ENCODE data around the gene GNGT1.
"Not testable (repeated sequence)": the region's sequence is repeated elsewhere in the genome, so short reads cannot be mapped to it uniquely, and the experiment has no call there.

Gene GNGT1

DNA sequence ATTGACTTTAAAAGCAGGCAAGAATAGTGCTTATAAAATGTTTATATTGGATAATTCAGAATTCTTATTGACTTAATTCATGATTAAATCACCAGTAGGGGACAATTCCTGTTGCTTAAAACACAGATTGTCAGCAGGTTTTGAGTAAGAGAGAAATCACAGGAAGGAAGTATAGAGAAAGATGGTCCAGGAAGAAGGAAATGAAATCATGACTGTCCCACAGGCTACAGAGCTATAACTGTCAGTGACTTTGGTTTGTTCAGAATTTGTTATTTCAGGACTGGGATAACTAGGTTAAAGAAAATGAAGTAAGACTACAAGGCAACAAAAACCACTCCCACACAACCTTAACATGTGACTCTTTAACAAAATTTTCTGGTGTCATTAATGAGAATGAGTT lies 6.8 kb downstream of the GNGT1 start:
- Histone ChIP-seq H4K8ac (ENCODE audit: low read length) (no peak overlapping the region), H3K18ac (ENCODE audit: low read depth in 1 of 2, low read length in 2 of 2) (no peak overlapping the region), H4K91ac (ENCODE audit: low read length) (no peak overlapping the region), H2BK120ac (ENCODE audit: low read depth, low read length) (no peak overlapping the region), H3K27ac (ENCODE audit: low read length, poor library complexity, severe bottlenecking) (no peak overlapping the region), H3K36me3 (ENCODE audit: control insufficient read depth in 1 of 2, insufficient read depth in 2 of 2, low read depth in 1 of 2, low read length in 2 of 2) (no peaks in the 10 kb centered on the region), H3K23ac (ENCODE audit: low read length in 2 of 2) (no peak overlapping the region), H3K9ac (ENCODE audit: low read length) (no peak overlapping the region), H3K27me3 (ENCODE audit: control insufficient read depth in 1 of 2, insufficient read depth in 1 of 2, low read length in 2 of 2) (no peaks in the 10 kb centered on the region), H2BK12ac (ENCODE audit: low read length in 2 of 2) (no peak overlapping the region), H3K4me2 (ENCODE audit: low read length, poor library complexity, severe bottlenecking) (no peak overlapping the region), H2BK15ac (ENCODE audit: low read depth, poor library complexity, severe bottlenecking) (no peak overlapping the region), H2AFZ (ENCODE audit: low read depth, low read length) (no peak overlapping the region), H3K79me1 (replicated peaks; ENCODE audit: low read length, poor library complexity, severe bottlenecking) (no peaks in the 10 kb centered on the region), H2AK5ac (ENCODE audit: low read length, severe bottlenecking) (no peak overlapping the region), H3K4me1 (ENCODE audit: control insufficient read depth, insufficient read depth, low read depth, low read length) (no peaks in the 10 kb centered on the region), H3K4ac (ENCODE audit: low read depth in 1 of 2, low read length in 2 of 2) (no peak overlapping the region), H3K9me3 (ENCODE audit: control insufficient read depth, low read length) (no peaks in the 10 kb centered on the region), H3K4me3 (ENCODE audit: insufficient read depth in 1 of 2, low read depth in 1 of 2, low read length in 2 of 2) (no peak overlapping the region), H3K14ac (ENCODE audit: low read length in 2 of 2) (no peak overlapping the region), H2BK5ac (ENCODE audit: low read depth, low read length, poor library complexity, severe bottlenecking) (no peak overlapping the region)
- DNase-seq, result no peak

DNA sequence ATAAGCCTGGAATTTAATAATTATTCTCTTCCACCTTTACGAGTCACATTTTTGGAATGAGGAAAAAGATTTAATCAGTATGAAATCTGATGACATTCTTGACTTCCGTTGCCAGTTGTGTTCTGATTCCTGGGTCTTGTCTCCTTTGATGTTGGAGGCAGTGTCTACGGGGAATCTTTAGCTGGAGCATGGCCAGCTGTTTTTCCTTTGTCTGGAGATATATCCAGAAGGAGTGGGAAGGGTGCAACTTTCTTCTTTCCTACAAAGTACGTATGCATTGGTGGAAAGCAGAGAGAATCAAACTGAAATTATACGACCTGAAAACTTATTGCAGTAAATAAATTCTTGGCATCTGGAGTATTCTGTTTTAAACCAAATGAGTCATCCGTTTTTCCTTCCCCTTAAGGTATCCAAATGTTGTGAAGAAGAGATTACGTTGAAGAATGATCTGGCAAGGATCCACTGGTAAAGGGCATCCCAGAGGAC lies 8.3 kb downstream of the GNGT1 start:
- Histone ChIP-seq H3K4me3 (ENCODE audit: insufficient read depth in 1 of 2, low read depth in 1 of 2, low read length in 2 of 2) (peak overlapping the region in 1 of 2 experiments; percentile 65), H3K79me1 (replicated peaks; ENCODE audit: low read length, poor library complexity, severe bottlenecking) (no peaks in the 10 kb centered on the region), H4K8ac (ENCODE audit: low read length) (no peak overlapping the region), H3K23ac (ENCODE audit: low read length in 2 of 2) (no peak overlapping the region), H3K27me3 (ENCODE audit: control insufficient read depth in 1 of 2, insufficient read depth in 1 of 2, low read length in 2 of 2) (no peaks in the 10 kb centered on the region), H2BK120ac (ENCODE audit: low read depth, low read length) (no peak overlapping the region), H3K9ac (ENCODE audit: low read length) (peak overlapping the region; percentile 47), H3K4me2 (ENCODE audit: low read length, poor library complexity, severe bottlenecking) (no peak overlapping the region), H3K36me3 (ENCODE audit: control insufficient read depth in 1 of 2, insufficient read depth in 2 of 2, low read depth in 1 of 2, low read length in 2 of 2) (no peaks in the 10 kb centered on the region), H3K4me1 (ENCODE audit: control insufficient read depth, insufficient read depth, low read depth, low read length) (no peaks in the 10 kb centered on the region), H3K9me3 (ENCODE audit: control insufficient read depth, low read length) (no peaks in the 10 kb centered on the region), H3K4ac (ENCODE audit: low read depth in 1 of 2, low read length in 2 of 2) (no peak overlapping the region), H2BK5ac (ENCODE audit: low read depth, low read length, poor library complexity, severe bottlenecking) (no peak overlapping the region), H3K14ac (ENCODE audit: low read length in 2 of 2) (no peak overlapping the region), H3K18ac (ENCODE audit: low read depth in 1 of 2, low read length in 2 of 2) (no peak overlapping the region), H2BK15ac (ENCODE audit: low read depth, poor library complexity, severe bottlenecking) (no peak overlapping the region), H2AK5ac (ENCODE audit: low read length, severe bottlenecking) (no peak overlapping the region), H2BK12ac (ENCODE audit: low read length in 2 of 2) (no peak overlapping the region), H2AFZ (ENCODE audit: low read depth, low read length) (no peak overlapping the region), H4K91ac (ENCODE audit: low read length) (no peak overlapping the region), H3K27ac (ENCODE audit: low read length, poor library complexity, severe bottlenecking) (no peak overlapping the region)
- peak; percentile 51 for DNase-seq
- WGBS, result 69% methylated on average over 3 of the region's 7 CpGs

DNA sequence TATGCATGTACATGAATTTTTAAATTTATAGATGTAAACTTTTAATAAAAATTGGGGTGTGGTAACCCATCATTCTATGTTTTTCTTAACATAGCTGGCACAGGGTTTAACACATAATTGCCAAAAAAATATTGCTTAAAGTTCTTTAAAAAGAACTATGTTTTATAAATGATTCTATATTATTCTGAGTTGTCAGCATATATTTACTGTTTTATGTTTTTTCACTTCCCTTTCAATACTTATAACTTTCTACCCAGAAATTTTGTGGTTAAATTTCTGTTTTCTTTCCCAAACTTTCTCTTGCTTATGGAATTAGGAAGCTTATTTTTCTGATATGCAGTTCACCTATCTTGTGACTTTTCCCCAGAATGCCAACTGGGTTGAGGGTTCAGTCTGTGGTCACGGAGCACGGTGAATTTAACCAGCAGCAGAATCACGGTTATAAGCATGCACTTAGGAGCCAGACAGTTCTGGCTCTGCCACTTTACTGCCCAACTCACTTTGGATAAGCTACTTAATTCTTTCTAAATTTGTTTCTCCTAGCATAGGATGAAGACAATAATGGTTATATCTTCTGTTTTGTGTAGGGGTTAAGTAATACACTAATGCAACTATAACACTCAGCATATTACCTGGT lies 9.0 kb downstream of the GNGT1 start:
- H2BK5ac ChIP-seq (ENCODE audit: low read depth, low read length, poor library complexity, severe bottlenecking); H2BK15ac ChIP-seq (ENCODE audit: low read depth, poor library complexity, severe bottlenecking); H4K91ac ChIP-seq (ENCODE audit: low read length); H2BK12ac ChIP-seq (ENCODE audit: low read length in 2 of 2); H3K4me1 ChIP-seq (ENCODE audit: control insufficient read depth, insufficient read depth, low read depth, low read length); H3K14ac ChIP-seq (ENCODE audit: low read length in 2 of 2); H3K27me3 ChIP-seq (ENCODE audit: control insufficient read depth in 1 of 2, insufficient read depth in 1 of 2, low read length in 2 of 2); H3K9ac ChIP-seq (ENCODE audit: low read length); H2BK120ac ChIP-seq (ENCODE audit: low read depth, low read length); H3K36me3 ChIP-seq (ENCODE audit: control insufficient read depth in 1 of 2, insufficient read depth in 2 of 2, low read depth in 1 of 2, low read length in 2 of 2); H3K4ac ChIP-seq (ENCODE audit: low read depth in 1 of 2, low read length in 2 of 2); H2AK5ac ChIP-seq (ENCODE audit: low read length, severe bottlenecking); H3K79me1 ChIP-seq (replicated peaks; ENCODE audit: low read length, poor library complexity, severe bottlenecking); H2AFZ ChIP-seq (ENCODE audit: low read depth, low read length); DNase-seq; H4K8ac ChIP-seq (ENCODE audit: low read length); H3K4me2 ChIP-seq (ENCODE audit: low read length, poor library complexity, severe bottlenecking); H3K9me3 ChIP-seq (ENCODE audit: control insufficient read depth, low read length); H3K4me3 ChIP-seq (ENCODE audit: insufficient read depth in 1 of 2, low read depth in 1 of 2, low read length in 2 of 2); H3K27ac ChIP-seq (ENCODE audit: low read length, poor library complexity, severe bottlenecking); H3K23ac ChIP-seq (ENCODE audit: low read length in 2 of 2); H3K18ac ChIP-seq (ENCODE audit: low read depth in 1 of 2, low read length in 2 of 2): not testable (repeated sequence)
- WGBS, result no CpG with 5 or more reads among the region's 3 CpGs

DNA sequence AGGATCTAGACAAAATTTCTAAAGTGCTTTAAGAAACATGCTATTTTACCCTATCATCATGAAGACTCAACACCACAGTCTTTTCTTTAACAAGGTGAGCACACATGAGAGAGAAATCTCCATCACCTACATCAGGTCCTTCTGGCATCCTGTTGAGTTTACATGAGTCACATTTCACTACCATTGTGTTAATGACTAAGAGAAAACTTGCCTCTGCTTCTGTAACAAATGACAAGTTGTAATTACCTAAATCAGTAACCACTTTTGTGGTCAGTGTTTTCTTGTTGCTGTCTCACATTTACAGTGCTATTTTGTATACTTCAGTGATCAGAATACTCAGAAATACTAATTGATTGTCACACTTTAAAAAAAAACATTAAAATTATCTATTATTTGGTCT lies 9.5 kb downstream of the GNGT1 start:
- H2AK5ac ChIP-seq (ENCODE audit: low read length, severe bottlenecking); H3K14ac ChIP-seq (ENCODE audit: low read length in 2 of 2); H3K9ac ChIP-seq (ENCODE audit: low read length); H3K4me2 ChIP-seq (ENCODE audit: low read length, poor library complexity, severe bottlenecking); H3K23ac ChIP-seq (ENCODE audit: low read length in 2 of 2); H3K4ac ChIP-seq (ENCODE audit: low read depth in 1 of 2, low read length in 2 of 2); DNase-seq; H3K27me3 ChIP-seq (ENCODE audit: control insufficient read depth in 1 of 2, insufficient read depth in 1 of 2, low read length in 2 of 2); H3K9me3 ChIP-seq (ENCODE audit: control insufficient read depth, low read length); H3K4me3 ChIP-seq (ENCODE audit: insufficient read depth in 1 of 2, low read depth in 1 of 2, low read length in 2 of 2); H2BK5ac ChIP-seq (ENCODE audit: low read depth, low read length, poor library complexity, severe bottlenecking); H3K18ac ChIP-seq (ENCODE audit: low read depth in 1 of 2, low read length in 2 of 2); H2AFZ ChIP-seq (ENCODE audit: low read depth, low read length); H3K36me3 ChIP-seq (ENCODE audit: control insufficient read depth in 1 of 2, insufficient read depth in 2 of 2, low read depth in 1 of 2, low read length in 2 of 2); H3K4me1 ChIP-seq (ENCODE audit: control insufficient read depth, insufficient read depth, low read depth, low read length); H2BK12ac ChIP-seq (ENCODE audit: low read length in 2 of 2); H2BK15ac ChIP-seq (ENCODE audit: low read depth, poor library complexity, severe bottlenecking); H4K91ac ChIP-seq (ENCODE audit: low read length); H3K27ac ChIP-seq (ENCODE audit: low read length, poor library complexity, severe bottlenecking); H2BK120ac ChIP-seq (ENCODE audit: low read depth, low read length); H4K8ac ChIP-seq (ENCODE audit: low read length); H3K79me1 ChIP-seq (replicated peaks; ENCODE audit: low read length, poor library complexity, severe bottlenecking): not testable (repeated sequence)

Measured in mesenchymal stem cell (in vitro differentiated cells and primary cell).